Endodermal cell (in vitro differentiated cells): ENCODE measurements around the gene OR6J1. TPM values are rescaled to one million over a fixed set of nuclear protein-coding genes. Genes with fewer than 3 reads are reported as not detected.

Experiments
- DNase-seq: peaks from one replicate; pipeline ENCODE4 v3.0.0-alpha.2; 2017
- H3K27ac ChIP-seq: 2 replicates; pipeline ENCODE4 v1.5.1; 2013; ENCODE audit warnings: mild to moderate bottlenecking, low read depth, low read length, moderate library complexity
- H3K27me3 ChIP-seq: 2 replicates; pipeline ENCODE4 v1.6.1; 2013; ENCODE audit warnings: mild to moderate bottlenecking, low read length, moderate library complexity; ENCODE audit not compliant: insufficient read depth, control insufficient read depth, poor library complexity, severe bottlenecking
- H3K36me3 ChIP-seq: 2 replicates; pipeline ENCODE4 v1.7.0; 2013; ENCODE audit warnings: mild to moderate bottlenecking, low read length, moderate library complexity; ENCODE audit not compliant: control insufficient read depth, insufficient read depth
- H3K4me1 ChIP-seq: one replicate; pipeline ENCODE4 v1.7.0; 2013; ENCODE audit warnings: low read length; ENCODE audit not compliant: control insufficient read depth, insufficient read depth
- H3K4me3 ChIP-seq: 2 replicates; pipeline ENCODE4 v1.5.1; 2013; ENCODE audit warnings: mild to moderate bottlenecking, low read length, moderate library complexity
- H3K9ac ChIP-seq: 2 replicates; pipeline ENCODE4 v1.6.1; 2013; ENCODE audit warnings: mild to moderate bottlenecking, low read length, moderate library complexity; ENCODE audit not compliant: poor library complexity, severe bottlenecking; ENCODE audit errors: extremely low read depth
- H3K9me3 ChIP-seq: 2 replicates; pipeline ENCODE4 v1.6.1; 2013; ENCODE audit warnings: mild to moderate bottlenecking, low read length, moderate library complexity; ENCODE audit not compliant: control insufficient read depth
- H3K27ac Mint-ChIP-seq: 2 replicates; pipeline ENCODE4 v1.8.0; 2020; ENCODE audit warnings: mixed read lengths
- H3K27me3 Mint-ChIP-seq: 2 replicates; pipeline ENCODE4 v1.8.0; 2021; ENCODE audit warnings: mild to moderate bottlenecking, mixed read lengths; ENCODE audit not compliant: insufficient read depth
- H3K36me3 Mint-ChIP-seq: 2 replicates; pipeline ENCODE4 v1.8.0; 2020; ENCODE audit warnings: low read depth, mixed read lengths
- H3K4me1 Mint-ChIP-seq: 2 replicates; pipeline ENCODE4 v1.8.0; 2020; ENCODE audit warnings: mixed read lengths
- H3K4me3 Mint-ChIP-seq: 2 replicates; pipeline ENCODE4 v1.8.0; 2020; ENCODE audit warnings: mild to moderate bottlenecking, moderate library complexity, mixed read lengths
- H3K9me3 Mint-ChIP-seq: 2 replicates; pipeline ENCODE4 v1.8.0; 2020; ENCODE audit warnings: mild to moderate bottlenecking, mixed read lengths
- WGBS, 2 experiments: methylation state at CpG; one replicate each; pipeline versions ENCODE4 v1.1.5 to v1.1.7; 2013; ENCODE audit warnings: missing lambda C conversion rate in 2 of 2, mixed read lengths in 1 of 2; ENCODE audit not compliant: insufficient coverage in 1 of 2, insufficient read length in 1 of 2; 5-methylcytosine and 5-hydroxymethylcytosine counted together
- total RNA-seq, 2 donors: library from RNA; stranded (reverse); fragmentation: NEBNext Ultra II Directional in 1 of 2; extraction: Animal tissue kit (Norgen Biotek cat#: 25700) in 1 of 2; gene quantifications; 2 replicates in 1 of 2; 3 replicates in 1 of 2; pipeline ENCODE4 v1.2.1, GENCODE V29; 2021
- TF ChIP-seq, protein P1 (sequence below): fragments of 200-600 bp; sonication (generic); conservative IDR thresholded peaks from 2 replicates; pipeline ENCODE4 v1.5.0; 2021; ENCODE audit warnings: antibody characterized with exemption, mild to moderate bottlenecking

OR6J1 gene
- total RNA-seq, 2 donors from 2014 or later: not detected

DNA sequence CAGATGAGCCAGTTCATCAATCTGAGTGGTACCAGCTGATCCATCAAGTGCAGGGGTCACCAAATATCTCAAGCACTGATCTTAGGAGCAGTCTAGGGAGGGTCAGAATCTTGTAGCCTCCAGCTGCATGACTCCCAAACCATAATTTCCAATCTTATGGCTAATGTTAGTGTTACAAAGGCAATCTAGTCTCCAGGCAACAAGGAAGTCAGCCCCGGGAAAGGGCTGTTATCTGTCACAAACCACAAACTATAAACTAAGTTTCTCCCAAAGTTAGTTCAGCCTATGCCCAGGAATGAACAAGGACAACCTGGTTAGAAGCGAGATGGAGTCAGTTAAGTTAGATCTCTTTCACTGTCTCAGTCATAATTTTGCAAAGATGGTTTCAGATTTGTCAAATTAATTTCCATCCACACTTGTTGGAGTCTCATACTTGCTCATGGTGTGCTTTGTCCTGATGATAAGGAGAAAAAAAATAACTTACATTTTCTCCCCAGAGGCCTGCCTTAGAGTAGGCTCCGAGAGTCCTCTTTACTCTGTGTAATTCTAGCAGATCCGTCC lies 49.9 kb downstream of the OR6J1 start:
- Histone ChIP-seq H3K9me3 (no peaks in the 10 kb centered on the region), H3K27me3 (no peaks in the 10 kb centered on the region), H3K9ac (no peak overlapping the region), H3K4me1 (peaks cover 27% of the 10 kb centered on the region), H3K27ac (no peak overlapping the region), H3K4me3 (no peak overlapping the region), H3K36me3 (no peaks in the 10 kb centered on the region)
- Mint-ChIP-seq H3K4me3 (no peak overlapping the region), H3K4me1 (peaks cover 72% of the 10 kb centered on the region), H3K36me3 (no peaks in the 10 kb centered on the region), H3K27me3 (no peaks in the 10 kb centered on the region), H3K27ac (peak overlapping the region; percentile 5), H3K9me3 (no peaks in the 10 kb centered on the region)
- WGBS, 2 experiments: 60 to 70% methylated on average over 3 to 4 of the region's 4 CpGs
- TF ChIP-seq, protein P1, sequence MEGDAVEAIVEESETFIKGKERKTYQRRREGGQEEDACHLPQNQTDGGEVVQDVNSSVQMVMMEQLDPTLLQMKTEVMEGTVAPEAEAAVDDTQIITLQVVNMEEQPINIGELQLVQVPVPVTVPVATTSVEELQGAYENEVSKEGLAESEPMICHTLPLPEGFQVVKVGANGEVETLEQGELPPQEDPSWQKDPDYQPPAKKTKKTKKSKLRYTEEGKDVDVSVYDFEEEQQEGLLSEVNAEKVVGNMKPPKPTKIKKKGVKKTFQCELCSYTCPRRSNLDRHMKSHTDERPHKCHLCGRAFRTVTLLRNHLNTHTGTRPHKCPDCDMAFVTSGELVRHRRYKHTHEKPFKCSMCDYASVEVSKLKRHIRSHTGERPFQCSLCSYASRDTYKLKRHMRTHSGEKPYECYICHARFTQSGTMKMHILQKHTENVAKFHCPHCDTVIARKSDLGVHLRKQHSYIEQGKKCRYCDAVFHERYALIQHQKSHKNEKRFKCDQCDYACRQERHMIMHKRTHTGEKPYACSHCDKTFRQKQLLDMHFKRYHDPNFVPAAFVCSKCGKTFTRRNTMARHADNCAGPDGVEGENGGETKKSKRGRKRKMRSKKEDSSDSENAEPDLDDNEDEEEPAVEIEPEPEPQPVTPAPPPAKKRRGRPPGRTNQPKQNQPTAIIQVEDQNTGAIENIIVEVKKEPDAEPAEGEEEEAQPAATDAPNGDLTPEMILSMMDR: no peak
- no peak for DNase-seq

DNA sequence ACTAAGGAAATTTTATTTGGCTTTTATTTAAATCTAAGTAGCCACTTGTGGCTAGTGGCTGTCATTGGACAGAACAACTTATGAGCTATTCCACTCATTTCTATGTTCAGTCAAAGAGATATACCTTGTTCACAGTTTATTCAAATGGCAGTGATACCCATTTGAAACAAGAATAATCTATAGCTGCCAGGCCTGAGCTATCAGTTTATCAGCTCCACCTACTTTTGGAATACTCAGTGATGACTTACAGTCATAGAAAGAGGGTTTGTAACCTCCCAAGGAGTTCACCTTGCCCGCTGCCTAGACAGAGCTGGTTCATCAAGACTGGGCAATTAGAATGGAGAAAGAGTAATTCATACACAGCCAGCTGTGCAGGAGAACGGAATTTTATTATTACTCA lies 50.6 kb downstream of the OR6J1 start:
- Histone ChIP-seq H3K4me1 (peaks cover 26% of the 10 kb centered on the region), H3K9ac (no peak overlapping the region), H3K36me3 (no peaks in the 10 kb centered on the region), H3K4me3 (peak overlapping the region; percentile 48), H3K27ac (no peak overlapping the region), H3K27me3 (no peaks in the 10 kb centered on the region), H3K9me3 (no peaks in the 10 kb centered on the region)
- H3K9me3 Mint-ChIP-seq: no peaks in the 10 kb centered on the region
- no peak for DNase-seq
- H3K4me1 Mint-ChIP-seq: peaks cover 66% of the 10 kb centered on the region
- peak overlapping the region; percentile 34 for H3K4me3 Mint-ChIP-seq
- TF ChIP-seq, protein P1: no peak
- H3K36me3 Mint-ChIP-seq: no peaks in the 10 kb centered on the region
- peak overlapping the region; percentile 5 for H3K27ac Mint-ChIP-seq
- whole genome bisulfite sequencing, 2 experiments: 76 to 86% methylated on average over 1 to 2 of the region's 2 CpGs
- H3K27me3 Mint-ChIP-seq: no peaks in the 10 kb centered on the region

DNA sequence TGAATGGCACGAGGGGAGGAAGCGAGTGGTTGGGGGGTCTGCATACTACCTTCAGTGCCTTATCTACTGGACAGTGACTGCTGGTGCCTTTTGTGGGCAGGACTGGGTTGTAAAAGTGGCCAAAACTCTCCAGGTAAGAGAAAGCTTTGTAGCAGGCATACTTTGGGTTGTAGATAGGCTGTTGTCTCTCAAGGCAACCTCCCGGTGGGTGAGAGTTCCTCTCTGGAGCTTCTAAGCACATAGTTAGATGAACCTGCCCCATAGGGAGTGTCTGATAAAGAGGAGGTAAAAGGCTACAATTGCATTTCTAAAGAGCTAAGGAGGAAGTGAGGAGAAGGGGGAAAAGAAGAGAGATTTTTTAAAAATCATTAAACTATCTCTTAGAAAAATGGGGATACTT lies 51.0 kb downstream of the OR6J1 start:
- 29 to 31% methylated on average over 3 of the region's 3 CpGs for WGBS, 2 experiments
- Mint-ChIP-seq H3K27ac (peak overlapping the region; percentile 72), H3K9me3 (no peaks in the 10 kb centered on the region), H3K4me3 (peak overlapping the region; percentile 34), H3K36me3 (no peaks in the 10 kb centered on the region), H3K4me1 (peaks cover 69% of the 10 kb centered on the region), H3K27me3 (no peaks in the 10 kb centered on the region)
- peak overlapping the region; percentile 48 for H3K4me3 ChIP-seq
- no peaks in the 10 kb centered on the region for H3K36me3 ChIP-seq
- no peak overlapping the region for H3K27ac ChIP-seq
- H3K27me3 ChIP-seq: no peaks in the 10 kb centered on the region
- H3K4me1 ChIP-seq: peaks cover 26% of the 10 kb centered on the region
- DNase-seq: peak; percentile 73
- H3K9me3 ChIP-seq: no peaks in the 10 kb centered on the region
- no peak overlapping the region for H3K9ac ChIP-seq
- TF ChIP-seq, protein P1: no peak
